GM21390 (cell line): ENCODE results near the gene ANKH.
"Not testable (repeated sequence)": the region's sequence is repeated elsewhere in the genome, so short reads cannot be mapped to it uniquely, and the experiment has no call there.

Experiments used
- ATAC-seq: cut with Tn5 transposase; IDR thresholded peaks from one replicate; pipeline ENCODE4 v1.9.1; 2021; ENCODE audit not compliant: unreplicated experiment

ANKH gene

DNA sequence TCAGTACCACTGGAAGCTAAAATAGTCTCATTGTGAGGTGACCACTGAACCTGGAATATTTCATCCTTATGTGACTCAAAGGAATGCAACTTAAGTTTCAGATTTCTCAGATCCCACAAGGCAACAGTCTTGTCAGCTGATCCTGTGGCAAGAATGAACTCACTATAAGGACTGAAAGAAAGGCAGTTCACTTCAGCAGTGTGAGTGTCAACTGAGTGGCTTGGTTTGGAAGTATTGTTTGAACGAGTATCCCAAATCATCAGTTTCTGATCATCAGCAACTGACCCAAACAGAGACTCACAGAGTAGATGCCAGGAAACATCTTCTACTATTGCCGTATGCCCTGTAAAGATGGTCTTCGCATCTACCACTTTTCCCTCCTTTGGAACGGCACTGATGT lies 74.2 kb downstream of the ANKH start:
- ATAC-seq: not testable (repeated sequence)

DNA sequence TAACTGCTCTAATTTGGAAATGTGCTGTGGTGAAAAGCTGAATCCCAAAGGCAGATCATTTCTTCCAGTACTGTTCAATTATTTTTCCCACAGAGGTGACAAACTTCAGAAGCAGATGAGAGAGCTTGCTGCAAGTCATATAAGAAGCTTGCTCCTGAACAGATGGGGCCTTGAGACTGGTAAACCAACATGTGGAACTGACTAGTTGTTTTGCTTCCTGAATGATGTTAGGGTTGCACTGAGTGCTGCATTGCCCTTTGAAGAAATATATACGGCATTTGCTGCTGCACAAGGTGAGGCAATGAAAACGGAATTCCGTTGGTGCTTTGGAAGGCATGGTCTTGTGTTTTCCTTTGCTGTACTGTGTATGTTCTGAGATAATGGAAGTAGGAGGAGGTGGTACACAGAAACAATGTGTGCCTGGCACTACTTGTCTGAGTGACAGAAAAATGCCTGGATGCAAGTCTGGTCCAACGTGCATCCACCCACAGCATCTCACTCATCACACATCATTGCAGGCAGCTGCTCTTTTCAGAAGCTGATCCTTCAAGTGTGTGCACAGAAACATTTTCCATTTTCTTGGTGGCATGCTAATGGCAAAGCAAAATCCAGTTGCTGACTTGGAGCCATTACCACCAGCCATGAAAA lies 76.9 kb downstream of the ANKH start:
- no peak for ATAC-seq

DNA sequence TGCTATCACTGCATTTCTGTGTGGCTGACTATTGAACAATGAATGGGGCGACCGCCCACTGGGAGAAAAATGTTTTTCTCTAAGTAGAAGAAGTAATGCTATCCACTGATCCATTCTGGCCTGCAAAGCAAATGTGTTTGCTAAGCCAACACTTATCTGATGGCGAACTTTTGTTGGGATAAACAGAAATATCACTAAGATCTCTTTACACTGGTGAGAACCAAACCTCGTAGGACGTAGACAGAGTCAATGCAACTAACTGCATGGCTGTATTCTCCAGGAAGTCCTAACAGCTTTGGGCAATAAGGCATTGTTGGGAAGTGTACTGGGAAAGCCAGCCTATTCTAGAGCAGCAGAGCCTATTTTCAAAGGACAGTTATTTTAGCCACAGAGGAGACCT lies 77.7 kb downstream of the ANKH start:
- ATAC-seq: no peak

DNA sequence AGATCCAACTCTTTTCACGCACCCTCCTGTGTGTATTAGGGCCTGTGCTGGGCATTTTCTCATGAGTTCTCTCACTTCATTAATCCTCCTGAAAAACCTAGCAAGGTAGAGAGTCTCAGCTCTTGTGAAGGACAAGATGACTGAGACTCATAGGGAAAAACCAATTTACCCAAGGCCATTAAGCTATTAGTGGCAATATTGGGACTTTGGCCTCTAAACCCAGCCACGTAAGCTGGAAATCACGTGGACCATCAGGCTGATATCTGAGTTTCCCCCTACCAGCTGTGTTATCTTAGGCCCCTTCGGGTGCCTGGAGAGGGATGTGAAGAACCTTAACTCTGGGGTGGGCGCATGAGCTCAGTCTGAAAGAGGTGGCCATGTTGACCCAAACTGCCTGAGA lies 80.7 kb downstream of the ANKH start:
- no peak for ATAC-seq

DNA sequence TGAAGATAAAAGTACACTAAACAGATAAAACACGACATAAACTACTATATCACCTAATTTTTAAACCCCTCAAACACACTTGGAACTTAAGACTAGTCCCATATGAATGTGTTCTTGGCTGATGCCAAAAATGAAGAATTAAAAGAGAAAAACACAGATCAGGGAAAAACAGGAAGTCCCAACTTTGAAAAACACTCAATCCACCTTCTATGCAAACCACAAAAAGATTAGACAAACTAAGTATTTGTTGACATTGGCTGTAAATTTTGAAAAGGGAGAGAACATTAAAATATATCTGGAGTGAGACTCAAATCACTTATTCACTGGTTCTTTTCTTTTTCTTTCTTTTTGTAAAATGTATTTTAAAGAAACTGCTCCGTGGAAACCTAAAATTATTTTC lies 81.4 kb downstream of the ANKH start:
- no peak for ATAC-seq

DNA sequence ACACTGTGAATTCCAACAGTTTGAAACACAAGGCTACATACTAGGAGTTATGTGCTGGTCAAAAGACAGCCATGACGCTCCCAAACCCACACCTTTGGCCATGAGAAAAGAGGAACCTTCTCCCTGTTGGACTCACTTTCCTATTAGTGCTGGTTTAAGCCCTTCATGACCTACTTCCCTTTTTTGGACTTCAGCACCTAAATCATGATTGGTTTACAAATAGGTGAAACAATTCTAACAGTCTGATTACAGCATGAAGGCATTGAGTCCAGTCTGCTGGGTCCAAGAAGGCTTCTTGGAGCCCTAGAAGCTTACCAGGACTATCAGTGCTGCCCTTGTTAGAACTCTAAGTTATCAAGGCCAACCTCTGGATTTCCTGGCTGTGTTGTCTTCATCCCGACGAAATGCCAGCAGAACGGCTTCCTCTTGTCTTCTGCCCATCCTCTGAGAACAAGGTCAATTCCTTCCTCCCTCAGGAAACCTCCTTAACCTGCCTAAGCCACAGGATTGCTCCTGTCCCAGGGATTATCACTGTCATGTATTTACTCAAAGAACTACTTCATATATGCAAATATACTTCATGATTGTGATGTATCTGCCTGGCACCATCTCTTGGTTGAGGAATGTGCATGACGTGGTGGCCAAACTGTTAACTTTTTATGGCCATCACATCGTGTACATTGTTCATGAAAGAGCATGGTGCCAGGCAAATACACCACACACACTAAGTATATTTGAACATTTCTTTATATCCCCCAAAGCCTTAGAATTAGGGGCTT lies 83.6 kb downstream of the ANKH start:
- ATAC-seq: no peak

DNA sequence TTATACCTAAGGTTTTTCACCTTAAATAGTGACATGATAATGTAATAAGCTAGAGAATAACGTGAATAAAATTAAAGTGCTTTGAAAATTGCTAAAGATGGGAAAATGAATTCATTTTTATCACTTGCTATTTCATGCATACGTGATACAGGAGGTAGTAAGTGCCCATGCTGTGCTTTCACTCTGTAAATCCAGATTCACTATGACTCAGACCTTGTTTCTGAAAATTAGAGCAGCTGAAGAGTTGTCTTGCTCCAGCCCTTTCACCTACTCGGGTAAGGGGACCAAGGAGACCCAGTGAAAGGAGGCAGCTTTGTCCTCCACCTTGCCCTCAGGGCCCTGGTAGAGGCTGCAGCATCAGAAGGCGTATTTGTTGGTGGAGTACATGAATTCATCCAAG lies 87.9 kb downstream of the ANKH start:
- ATAC-seq: peak; percentile 80

DNA sequence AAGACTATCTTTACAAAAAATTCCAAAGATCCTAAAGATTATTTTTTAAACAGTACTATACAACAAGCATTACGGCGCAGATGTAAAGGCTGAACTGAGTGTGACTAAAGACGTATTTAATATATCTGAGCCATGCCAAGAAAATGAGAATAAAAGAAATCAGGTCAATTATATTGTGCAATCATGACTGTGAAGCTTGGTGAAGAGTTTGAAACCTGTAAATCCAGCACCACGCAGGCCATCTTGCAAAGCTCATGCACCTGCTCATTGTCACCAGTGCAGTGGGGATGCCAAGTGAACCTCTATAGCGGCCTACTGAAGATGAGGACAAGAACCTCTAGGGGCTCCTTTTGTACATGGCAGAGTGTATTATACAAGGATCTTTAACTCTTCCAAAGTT lies 89.0 kb downstream of the ANKH start:
- ATAC-seq: no peak

DNA sequence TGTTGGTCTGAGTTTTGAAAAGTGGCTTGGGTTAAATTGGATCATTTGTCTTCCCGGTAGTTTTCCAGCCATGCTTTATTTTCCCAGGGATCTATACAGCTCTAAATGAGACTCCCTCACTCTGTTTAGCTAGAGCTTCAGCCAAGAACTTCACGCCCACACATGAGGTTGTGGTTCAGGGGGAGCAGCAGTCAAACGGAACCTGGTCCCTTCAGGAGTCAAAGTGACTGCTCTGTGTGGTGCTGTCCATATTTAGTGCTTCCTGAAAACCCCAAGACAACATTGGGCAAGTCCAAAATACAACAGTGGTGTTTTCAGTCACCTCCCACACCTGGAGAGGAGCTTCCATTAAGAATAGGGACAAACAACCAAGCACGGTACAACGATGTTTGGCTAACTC lies 90.5 kb downstream of the ANKH start:
- ATAC-seq: no peak

DNA sequence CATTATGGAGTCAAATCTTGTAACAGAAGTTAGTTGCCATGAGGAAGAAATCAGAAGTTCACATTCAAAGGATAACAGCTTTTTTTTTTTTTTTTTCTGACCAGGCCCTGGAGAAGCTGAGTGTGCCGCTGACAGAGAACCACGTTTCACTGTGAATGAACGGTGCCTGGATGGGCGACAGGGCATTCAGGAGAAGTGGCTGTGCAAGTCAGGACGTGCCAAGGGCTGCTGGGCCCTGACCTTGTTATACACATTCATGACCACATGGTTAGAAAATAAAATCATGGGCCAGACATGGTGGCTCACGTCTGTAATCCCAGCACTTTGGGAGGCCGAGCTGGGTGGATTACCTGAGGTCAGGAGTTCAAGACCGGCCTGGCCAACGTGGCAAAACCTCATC lies 91.6 kb downstream of the ANKH start:
- ATAC-seq: no peak

DNA sequence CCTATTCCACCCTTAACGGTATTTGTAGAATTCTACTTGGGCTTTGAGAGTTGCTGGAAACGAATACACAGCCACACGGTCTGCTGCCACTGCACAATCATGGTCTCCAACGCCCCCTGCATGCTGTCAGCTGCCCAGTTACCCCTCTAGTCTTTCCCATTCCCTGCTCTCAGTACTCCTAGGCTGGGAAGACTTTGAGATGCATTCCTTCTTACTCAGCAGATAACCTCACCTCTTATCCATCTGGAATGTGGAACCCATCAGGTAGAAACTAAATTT lies 92.8 kb downstream of the ANKH start:
- ATAC-seq: no peak

DNA sequence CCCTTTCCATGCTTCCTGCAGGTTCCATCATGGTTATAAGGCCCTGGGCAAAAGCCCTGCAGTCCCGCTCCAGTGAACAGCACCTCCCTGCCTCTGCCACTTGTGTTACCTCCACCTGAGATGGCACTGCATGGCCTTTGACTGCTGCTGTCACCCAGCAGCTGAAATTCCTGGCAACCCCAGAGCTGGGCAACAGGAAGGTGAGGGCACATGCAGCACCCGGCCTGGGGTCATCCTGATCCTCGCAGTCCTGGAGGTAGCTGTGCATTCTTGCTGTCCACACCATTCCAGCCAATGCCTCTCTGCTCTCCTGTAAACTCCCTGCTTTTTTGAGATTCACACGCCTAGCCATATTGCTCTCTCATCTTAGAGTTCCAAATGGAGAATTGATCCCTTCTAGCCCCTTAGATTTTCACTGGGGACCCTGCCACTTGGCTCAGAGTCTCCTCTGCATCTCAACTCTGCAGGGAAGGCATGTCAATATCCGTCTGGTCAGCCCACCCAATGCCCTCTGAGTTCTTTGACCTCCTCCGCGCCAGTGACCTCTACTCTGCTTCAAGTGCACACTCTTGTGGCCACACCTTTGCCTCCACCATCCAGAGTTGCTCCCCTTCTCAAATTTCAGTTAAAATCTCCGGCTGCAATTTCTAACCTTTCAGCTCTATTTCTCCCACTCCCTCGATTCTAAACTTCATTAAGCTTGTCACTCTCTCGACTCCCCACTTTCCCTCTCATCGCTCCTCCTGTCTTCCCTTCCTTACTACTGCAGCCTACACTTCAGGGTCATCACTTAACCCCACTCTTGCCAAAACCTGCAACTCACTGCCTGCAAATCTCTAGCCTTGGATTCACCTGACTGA lies 93.4 kb downstream of the ANKH start:
- no peak for ATAC-seq

DNA sequence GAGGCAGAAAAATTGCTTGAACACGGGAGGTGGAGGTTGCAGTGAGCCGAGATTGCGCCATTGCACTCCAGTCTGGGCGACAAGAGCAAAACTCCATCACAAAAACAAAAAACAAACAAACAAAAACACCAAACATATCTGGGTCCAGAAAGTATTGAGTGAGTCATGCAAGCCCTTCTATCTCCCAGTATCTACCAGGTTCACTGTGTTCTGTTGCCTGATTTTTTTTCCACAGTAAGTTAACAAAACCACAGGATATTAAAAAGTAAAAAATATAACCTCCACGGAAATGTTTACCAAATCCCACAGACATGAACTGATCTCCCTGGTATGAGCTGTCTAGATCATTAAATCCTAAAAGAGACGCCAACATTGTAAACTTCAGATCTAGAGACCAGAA lies 94.4 kb downstream of the ANKH start:
- no peak for ATAC-seq

DNA sequence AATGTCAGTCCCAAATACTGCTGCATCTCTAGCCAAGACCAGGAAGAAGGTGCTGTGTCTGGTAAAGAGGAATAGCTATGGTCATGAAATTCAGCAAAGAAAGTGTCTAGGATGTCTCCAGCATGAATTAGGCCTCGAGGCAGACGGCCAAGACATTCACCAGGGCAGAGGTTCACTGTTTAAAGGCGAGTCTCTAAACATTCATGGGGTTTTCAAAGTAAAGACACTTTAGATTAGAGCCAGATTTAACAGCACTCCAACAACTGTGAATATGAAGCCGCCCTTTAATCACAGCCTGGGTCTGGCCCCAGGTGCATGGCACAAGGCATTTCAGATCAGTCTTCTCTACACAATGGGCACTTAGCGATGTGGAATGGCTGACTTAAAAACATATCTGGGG lies 95.0 kb downstream of the ANKH start:
- ATAC-seq: no peak

DNA sequence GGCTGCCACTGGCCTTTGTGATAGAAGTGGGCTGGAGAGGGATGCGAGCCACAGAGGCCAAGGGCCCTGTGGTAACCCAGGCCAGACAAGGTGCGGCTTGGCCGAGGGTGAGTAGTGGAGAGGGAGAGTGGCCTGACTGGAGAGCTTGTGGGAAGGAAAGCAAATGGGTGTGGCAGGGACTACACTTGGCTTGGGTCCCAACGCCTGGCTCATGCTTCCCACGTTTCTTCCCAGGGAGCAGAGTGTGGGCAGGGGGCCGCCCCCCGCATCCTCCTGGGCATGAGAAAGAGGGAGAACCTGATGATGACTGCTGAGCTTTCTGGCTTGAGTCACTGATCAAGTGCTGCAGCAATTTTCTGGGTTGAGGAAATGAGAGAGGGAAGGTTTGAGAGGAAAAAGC lies 95.7 kb downstream of the ANKH start:
- ATAC-seq: no peak

DNA sequence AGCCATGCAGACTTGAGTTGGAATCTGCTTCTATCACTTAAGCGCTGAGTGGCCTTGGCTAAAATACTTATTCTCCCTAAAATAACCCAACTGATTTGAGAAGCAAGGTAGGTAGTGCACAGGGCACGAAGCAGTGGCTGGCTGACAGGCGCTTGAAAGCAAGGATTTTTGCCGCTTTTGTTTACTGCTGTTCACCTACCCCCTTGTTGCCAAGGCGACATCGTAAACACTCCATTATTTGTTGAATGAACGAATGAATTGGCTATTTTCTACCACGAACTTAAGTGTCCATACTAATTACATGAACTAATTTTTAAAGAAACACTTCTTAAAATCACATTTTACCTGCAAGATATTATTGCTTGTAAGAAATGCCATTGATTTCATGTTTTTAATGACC lies 98.0 kb downstream of the ANKH start:
- ATAC-seq: no peak

DNA sequence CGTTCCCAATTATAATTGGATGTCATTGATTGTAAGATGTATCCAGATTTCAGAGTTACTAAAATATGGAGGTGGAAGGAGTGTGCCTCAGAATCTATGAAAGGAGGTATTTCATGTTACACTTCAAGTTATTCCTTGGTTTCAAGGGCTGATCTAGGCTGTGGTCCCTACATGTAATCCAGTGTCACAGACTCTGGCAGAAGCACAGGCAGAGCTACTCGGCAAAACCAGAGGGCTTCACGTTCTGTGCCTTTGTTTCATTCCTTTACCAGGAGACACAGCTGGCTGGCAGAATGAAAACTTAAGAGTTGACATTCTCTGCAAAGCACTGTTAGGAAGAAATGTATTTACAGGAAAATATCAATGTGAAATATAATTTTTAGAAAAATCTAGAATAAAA lies 99.6 kb downstream of the ANKH start:
- ATAC-seq: no peak

DNA sequence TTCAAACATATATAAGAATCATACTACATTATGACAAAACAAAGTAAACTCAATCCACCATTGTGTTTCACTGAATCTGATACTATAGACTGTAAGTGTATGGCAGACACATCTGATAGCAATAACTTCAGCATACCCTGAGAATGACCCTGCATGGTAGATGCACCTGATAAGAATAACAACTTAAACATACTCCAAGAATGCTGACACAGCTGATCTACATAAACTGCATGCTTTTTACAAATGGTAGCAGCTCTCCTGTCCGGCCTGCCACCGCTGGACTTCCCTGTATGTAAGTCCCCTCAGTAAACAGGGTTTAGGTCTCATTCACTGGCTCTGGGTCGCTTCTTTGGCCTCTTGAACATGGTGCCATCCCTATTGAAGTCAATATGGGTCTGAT lies 100.4 kb downstream of the ANKH start:
- no peak for ATAC-seq

DNA sequence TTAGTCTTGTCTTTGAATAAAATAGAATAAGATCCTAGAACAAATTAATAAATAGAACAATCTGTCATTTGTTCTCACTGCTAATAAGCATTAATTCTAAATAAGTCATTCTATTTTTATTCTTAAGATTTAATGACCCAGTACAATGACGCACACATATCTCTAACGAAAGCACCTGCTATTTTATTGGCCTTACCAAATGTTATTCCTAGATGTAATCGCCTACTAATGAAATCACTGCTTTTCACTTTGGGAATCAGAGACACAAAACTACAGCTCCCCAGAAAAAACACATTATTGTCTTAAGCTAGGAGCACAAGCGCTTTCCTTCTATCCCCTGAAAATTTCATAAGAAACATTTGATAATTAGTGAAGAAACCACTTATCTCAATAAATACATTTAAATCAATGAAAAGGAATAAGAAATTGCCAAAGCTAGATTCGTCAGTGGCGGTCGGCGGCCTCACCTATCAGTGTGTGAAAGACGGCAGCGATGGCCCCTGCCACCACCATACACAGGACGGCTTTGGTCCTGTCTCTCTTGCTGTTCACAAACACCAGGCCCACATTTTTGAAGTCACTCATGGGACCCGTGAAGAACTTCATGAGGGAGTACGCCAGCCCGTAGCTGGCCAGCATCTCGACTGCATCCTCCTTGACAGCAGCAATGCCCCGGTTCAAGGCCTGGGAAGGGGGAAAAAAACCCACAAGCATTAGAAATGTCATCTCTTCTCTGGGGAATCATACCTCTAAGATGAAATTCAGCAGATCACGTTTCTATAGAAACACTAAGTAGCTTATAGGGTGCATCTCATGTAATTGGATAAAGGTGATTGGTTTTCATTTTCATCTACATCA lies 102.8 kb downstream of the ANKH start:
- ATAC-seq: no peak

DNA sequence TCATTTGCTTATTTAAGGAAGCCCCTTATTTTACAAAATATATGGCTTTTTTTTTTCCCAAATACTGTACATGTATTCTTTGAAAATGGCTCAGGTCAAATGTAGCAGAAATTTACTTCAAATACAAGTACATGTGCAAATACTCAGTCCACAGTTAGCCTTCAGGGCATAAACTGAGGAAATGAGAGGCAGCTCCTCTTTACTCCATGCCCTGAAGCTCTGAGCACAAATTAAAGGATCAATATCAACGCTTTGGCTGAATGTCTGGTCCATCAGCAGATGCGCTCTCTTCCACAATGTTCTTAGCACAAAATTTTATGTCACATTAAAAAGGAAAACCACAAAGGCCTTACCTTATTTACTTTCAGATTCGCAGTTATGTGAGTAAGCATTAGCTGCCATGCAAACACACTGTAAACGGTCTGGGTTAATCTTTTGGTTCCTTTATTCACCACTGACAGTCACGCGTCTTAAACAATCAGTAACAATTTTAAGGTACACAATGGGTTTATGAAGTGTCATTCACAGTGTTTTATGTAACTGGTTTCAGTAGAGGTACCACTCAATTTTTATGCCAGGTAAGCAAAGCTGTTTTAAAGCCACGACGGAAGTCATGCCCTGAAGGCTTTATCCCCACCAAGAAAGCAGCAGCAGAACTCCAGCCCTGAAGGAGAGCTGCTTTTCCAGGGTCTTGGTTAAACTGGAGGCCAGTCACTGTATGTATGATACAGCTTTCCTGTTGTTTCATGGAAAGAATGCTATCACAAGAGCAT lies 103.7 kb downstream of the ANKH start:
- ATAC-seq: peak; percentile 81

DNA sequence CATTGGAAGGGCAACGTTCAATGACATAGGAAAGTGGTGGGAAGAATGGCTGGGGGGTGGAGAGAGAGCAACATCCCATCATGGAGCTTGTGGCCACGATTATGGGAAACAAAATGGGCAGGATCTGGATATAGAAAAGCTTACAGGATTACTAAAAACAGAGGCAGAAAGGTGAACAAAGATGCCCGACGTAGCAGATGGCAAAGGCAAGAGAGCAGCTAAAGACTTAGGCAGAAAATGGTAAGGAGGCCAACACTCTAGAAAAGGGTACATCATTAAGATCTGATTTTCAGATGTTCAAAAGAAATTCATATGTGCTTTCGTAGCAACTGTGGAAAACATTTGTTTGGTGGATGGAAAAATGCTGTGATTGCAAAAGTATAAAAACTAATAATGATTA lies 104.5 kb downstream of the ANKH start:
- no peak for ATAC-seq
